Caco-2 (cell line): ENCODE data around the gene CACNA1H. TPM values are rescaled to one million over a fixed set of nuclear protein-coding genes. Genes with fewer than 3 reads are reported as not detected.

ENCODE experiments used
- BruUV-seq: library from RNA; stranded (reverse); fragments of 400-500 nt; replicated peaks from 2 replicates; lab custom pipeline; 2021; lab: Mats Ljungman, UMichigan
- CTCF ChIA-PET: fragments of 300-600 bp; sonication (Branson Sonifier 250); formaldehyde crosslinking; loops from one replicate; lab custom pipeline; 2022; ENCODE audit warnings: antibody characterized with exemption; lab: Charles Lee
- POLR2A ChIA-PET: fragments of 300-600 bp; sonication (Branson Sonifier 250); formaldehyde crosslinking; loops from one replicate; lab custom pipeline; 2022; ENCODE audit warnings: antibody characterized with exemption; lab: Charles Lee
- DNase-seq, 2 experiments: peaks; one replicate each; pipeline versions ENCODE4 v3.0.0 to v3.0.0-alpha.2; 2020 to 2022
- H3K27me3 ChIP-seq: replicated peaks from 2 replicates; pipeline ENCODE4 v1.6.0; 2011; ENCODE audit warnings: low read length; ENCODE audit not compliant: control insufficient read depth, insufficient read depth
- H3K36me3 ChIP-seq: 2 replicates; pipeline ENCODE4 v1.5.1; 2011; ENCODE audit warnings: low read length; ENCODE audit not compliant: control insufficient read depth, insufficient read depth
- H3K4me1 ChIP-seq: fragments of 250-450 bp; sonication (Bioruptor Pico); 2 replicates; pipeline ENCODE4 v1.5.1; 2020; ENCODE audit warnings: mild to moderate bottlenecking
- H3K4me3 ChIP-seq: 2 replicates; pipeline ENCODE4 v1.5.1; 2011; ENCODE audit warnings: low read depth, mild to moderate bottlenecking, control low read depth, low read length
- H3K9me3 ChIP-seq: fragments of 250-450 bp; sonication (Bioruptor Pico); 2 replicates; pipeline ENCODE4 v1.5.1; 2020; ENCODE audit warnings: mild to moderate bottlenecking, moderate library complexity
- H3K27ac Mint-ChIP-seq: one replicate; pipeline ENCODE4 v1.8.0; 2022; ENCODE audit warnings: mixed read lengths; ENCODE audit not compliant: unreplicated experiment
- H3K27me3 Mint-ChIP-seq: one replicate; pipeline ENCODE4 v1.8.0; 2022; ENCODE audit warnings: mixed read lengths; ENCODE audit not compliant: insufficient read depth, unreplicated experiment
- H3K36me3 Mint-ChIP-seq: one replicate; pipeline ENCODE4 v1.8.0; 2022; ENCODE audit warnings: mild to moderate bottlenecking, mixed read lengths; ENCODE audit not compliant: insufficient read depth, unreplicated experiment
- H3K4me1 Mint-ChIP-seq: one replicate; pipeline ENCODE4 v1.8.0; 2022; ENCODE audit warnings: low read depth, mixed read lengths; ENCODE audit not compliant: unreplicated experiment
- H3K4me3 Mint-ChIP-seq: one replicate; pipeline ENCODE4 v1.8.0; 2022; ENCODE audit warnings: mild to moderate bottlenecking, moderate library complexity, mixed read lengths; ENCODE audit not compliant: unreplicated experiment
- H3K9me3 Mint-ChIP-seq: one replicate; pipeline ENCODE4 v1.8.0; 2022; ENCODE audit warnings: mixed read lengths; ENCODE audit not compliant: unreplicated experiment
- CTCF ChIP-seq, 2 experiments: fragments of 200-600 bp in 1 of 2; IDR thresholded peaks; 1 replicate in 1 of 2; 2 replicates in 1 of 2; pipeline versions ENCODE4 v1.5.1 to v1.8.0; 2011 to 2022; ENCODE audit warnings: antibody characterized with exemption in 1 of 2, control low read depth in 1 of 2, inconsistent platforms in 1 of 2, low read depth in 1 of 2, low read length in 1 of 2, mild to moderate bottlenecking in 1 of 2, moderate library complexity in 1 of 2; ENCODE audit not compliant: insufficient read depth in 1 of 2, severe bottlenecking in 1 of 2, unreplicated experiment in 1 of 2
- intact Hi-C: fragments of 100-400 bp; cut with micrococcal nuclease; formaldehyde crosslinking; loops from one replicate; pipeline ENCODE4 v1.10.0; 2022; ENCODE audit not compliant: unreplicated experiment
- total RNA-seq: library from RNA; stranded (reverse); gene quantifications from 2 replicates; pipeline ENCODE4 v1.2.3, GENCODE V29; 2022

Gene CACNA1H
- total RNA-seq, 1 experiment from 2014 or later, result 5.1 TPM

GRCh38 chr16:1124291-1124690, 28.6 kb upstream of the CACNA1H start:
- intact Hi-C loops, result no loop called here
- H3K27me3 Mint-ChIP-seq, result no peaks in the 10 kb centered on the region
- no peaks in the 10 kb centered on the region for H3K36me3 Mint-ChIP-seq

DNA sequence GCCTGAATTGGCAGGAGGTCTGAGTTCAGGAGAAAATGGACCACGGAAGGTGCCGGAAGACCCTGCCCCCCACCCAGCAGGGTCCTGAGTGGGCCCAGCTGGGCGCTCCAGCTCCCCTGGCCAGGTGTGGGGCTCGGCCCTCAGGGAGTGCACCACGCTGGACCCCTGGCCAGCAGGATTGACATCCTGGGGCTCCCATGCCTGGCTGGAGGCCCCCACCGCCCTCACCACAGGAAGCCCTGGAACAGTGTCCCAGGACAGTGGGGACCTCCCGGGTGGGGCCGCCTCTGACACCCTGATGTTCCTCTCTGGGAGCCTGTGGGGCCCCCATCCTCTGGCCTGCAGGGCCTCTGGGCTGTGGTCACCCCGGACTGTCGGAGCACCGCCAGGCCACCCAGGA, 28.1 kb upstream of the CACNA1H start:
- no peak for TF ChIP-seq CTCF (IDR thresholded peaks at IDR 0.05; ENCODE audit: insufficient read depth in 1 of 2, low read depth in 1 of 2, low read length in 1 of 2, severe bottlenecking in 1 of 2, unreplicated experiment in 1 of 2)
- H3K9me3 Mint-ChIP-seq, result no peaks in the 10 kb centered on the region
- no peaks in the 10 kb centered on the region for H3K4me1 ChIP-seq
- H3K4me3 ChIP-seq, result no peak overlapping the region
- DNase-seq, result no peak
- ChIA-PET POLR2A (no interaction called here), CTCF (no interaction called here)
- no peaks in the 10 kb centered on the region for H3K9me3 ChIP-seq
- H3K27me3 ChIP-seq, result no peaks in the 10 kb centered on the region
- intact Hi-C loops, result no loop called here
- no peaks in the 10 kb centered on the region for H3K36me3 Mint-ChIP-seq
- no peak overlapping the region for H3K4me3 Mint-ChIP-seq
- H3K4me1 Mint-ChIP-seq, result no peaks in the 10 kb centered on the region
- H3K36me3 ChIP-seq, result no peaks in the 10 kb centered on the region
- H3K27ac Mint-ChIP-seq, result no peak overlapping the region
- no TSS peak for BruUV-seq
- H3K27me3 Mint-ChIP-seq, result no peaks in the 10 kb centered on the region

More at GRCh38 chr16:1124291-1124690, 28.6 kb upstream of the CACNA1H start:
- Histone ChIP-seq H3K27me3 (no peaks in the 10 kb centered on the region), H3K4me3 (no peak overlapping the region), H3K4me1 (no peaks in the 10 kb centered on the region), H3K36me3 (no peaks in the 10 kb centered on the region), H3K9me3 (no peaks in the 10 kb centered on the region)
- TF ChIP-seq CTCF (IDR thresholded peaks at IDR 0.05; ENCODE audit: insufficient read depth in 1 of 2, low read depth in 1 of 2, low read length in 1 of 2, severe bottlenecking in 1 of 2, unreplicated experiment in 1 of 2), result no peak
- no peak for DNase-seq
- POLR2A ChIA-PET, result no interaction called here
- Mint-ChIP-seq H3K9me3 (no peaks in the 10 kb centered on the region), H3K4me3 (no peak overlapping the region), H3K4me1 (no peaks in the 10 kb centered on the region), H3K27ac (no peak overlapping the region)
- CTCF ChIA-PET, result no interaction called here
- BruUV-seq, result no TSS peak

DNA sequence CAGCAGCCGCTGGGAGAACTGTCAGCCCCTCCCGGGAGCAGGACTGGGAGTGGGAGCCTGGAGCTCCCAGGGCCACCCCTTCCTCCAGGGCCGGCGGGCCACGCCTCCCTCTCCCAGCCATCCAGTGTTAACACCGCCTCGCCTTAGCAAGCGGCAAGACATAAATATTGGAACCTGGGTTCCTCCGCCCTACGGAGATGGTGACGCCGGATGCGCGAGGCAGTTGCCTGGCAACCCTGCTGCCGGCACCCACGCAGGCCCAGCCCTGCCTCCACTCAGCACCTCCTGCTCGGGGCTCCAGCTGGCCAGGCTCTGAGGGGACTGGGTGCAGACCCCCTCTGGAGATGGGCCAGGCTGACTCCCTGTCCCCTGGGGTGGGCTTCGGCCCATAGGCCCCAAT, 27.4 kb upstream of the CACNA1H start:
- POLR2A ChIA-PET, result no interaction called here
- no peaks in the 10 kb centered on the region for H3K4me1 Mint-ChIP-seq
- H3K27ac Mint-ChIP-seq, result no peak overlapping the region
- no peaks in the 10 kb centered on the region for H3K36me3 Mint-ChIP-seq
- Histone ChIP-seq H3K36me3 (no peaks in the 10 kb centered on the region), H3K4me1 (no peaks in the 10 kb centered on the region), H3K4me3 (no peak overlapping the region), H3K9me3 (no peaks in the 10 kb centered on the region), H3K27me3 (no peaks in the 10 kb centered on the region)
- no peak for TF ChIP-seq CTCF (IDR thresholded peaks at IDR 0.05; ENCODE audit: insufficient read depth in 1 of 2, low read depth in 1 of 2, low read length in 1 of 2, severe bottlenecking in 1 of 2, unreplicated experiment in 1 of 2)
- no peak overlapping the region for H3K4me3 Mint-ChIP-seq
- intact Hi-C loops, result no loop called here
- no TSS peak for BruUV-seq
- no peak for DNase-seq
- no peaks in the 10 kb centered on the region for H3K27me3 Mint-ChIP-seq
- CTCF ChIA-PET, result no interaction called here
- H3K9me3 Mint-ChIP-seq, result no peaks in the 10 kb centered on the region
